Neuronal stem cell (in vitro differentiated cells): Measurements from ENCODE around the gene COL4A4.

Experiments
- DNase-seq: peaks from one replicate; pipeline ENCODE4 v3.0.0-alpha.2; 2013; ENCODE audit warnings: low spot score
- H2AFZ ChIP-seq: one replicate; pipeline ENCODE4 v1.6.1; 2013; ENCODE audit warnings: mild to moderate bottlenecking, low read length, inconsistent platforms
- H2AK5ac ChIP-seq: 2 replicates; pipeline ENCODE4 v1.6.1; 2013; ENCODE audit warnings: low read depth, mild to moderate bottlenecking, inconsistent platforms, low read length, moderate library complexity, mixed read lengths
- H2BK120ac ChIP-seq: 2 replicates; pipeline ENCODE4 v1.6.1; 2013; ENCODE audit warnings: low read depth, mild to moderate bottlenecking, inconsistent platforms, low read length, moderate library complexity, mixed read lengths
- H2BK12ac ChIP-seq: one replicate; pipeline ENCODE4 v1.6.1; 2013; ENCODE audit warnings: low read length, inconsistent platforms
- H2BK15ac ChIP-seq: 2 replicates; pipeline ENCODE4 v1.6.1; 2013; ENCODE audit warnings: mild to moderate bottlenecking, low read length, inconsistent platforms, mixed read lengths
- H2BK5ac ChIP-seq: one replicate; pipeline ENCODE4 v1.6.1; 2013; ENCODE audit warnings: inconsistent platforms, mild to moderate bottlenecking, low read length, moderate library complexity
- H3K14ac ChIP-seq: one replicate; pipeline ENCODE4 v1.6.1; 2013; ENCODE audit warnings: low read length, inconsistent platforms
- H3K18ac ChIP-seq: 2 replicates; pipeline ENCODE4 v1.6.1; 2013; ENCODE audit warnings: low read length, inconsistent platforms
- H3K23ac ChIP-seq: 2 replicates; pipeline ENCODE4 v1.6.1; 2013; ENCODE audit warnings: low read depth, mild to moderate bottlenecking, mixed read lengths, low read length, inconsistent platforms; ENCODE audit not compliant: poor library complexity
- H3K27ac ChIP-seq: replicated peaks from 3 replicates; pipeline ENCODE4 v1.5.1; 2013; ENCODE audit warnings: low read length, inconsistent platforms
- H3K27me3 ChIP-seq, 3 experiments: 2 replicates each; pipeline ENCODE4 v1.6.1; 2013; ENCODE audit warnings: low read length in 3 of 3, mild to moderate bottlenecking in 2 of 3, inconsistent platforms in 1 of 3, low read depth in 1 of 3, mixed read lengths in 1 of 3, moderate library complexity in 1 of 3; ENCODE audit not compliant: control insufficient read depth in 3 of 3, insufficient read depth in 3 of 3
- H3K36me3 ChIP-seq, 2 donors: replicated peaks in 1 of 2; 2 replicates each; pipeline ENCODE4 v1.6.1; 2013; ENCODE audit warnings: low read length in 2 of 2; ENCODE audit not compliant: control insufficient read depth in 2 of 2, insufficient read depth in 2 of 2
- H3K4ac ChIP-seq: 2 replicates; pipeline ENCODE4 v1.6.1; 2013; ENCODE audit warnings: inconsistent platforms, mild to moderate bottlenecking, low read length, moderate library complexity
- H3K4me1 ChIP-seq, 2 donors: 1 replicate in 1 of 2; 2 replicates in 1 of 2; pipeline ENCODE4 v1.6.1; 2013; ENCODE audit warnings: low read length in 2 of 2, low read depth in 1 of 2; ENCODE audit not compliant: control insufficient read depth in 2 of 2, insufficient read depth in 1 of 2
- H3K4me2 ChIP-seq: one replicate; pipeline ENCODE4 v1.6.1; 2013; ENCODE audit warnings: mild to moderate bottlenecking, low read length, inconsistent platforms; ENCODE audit not compliant: insufficient read depth, poor library complexity, severe bottlenecking
- H3K4me3 ChIP-seq, 2 donors: 2 replicates each; pipeline ENCODE4 v1.5.1; 2013; ENCODE audit warnings: low read length in 2 of 2, mild to moderate bottlenecking in 2 of 2, inconsistent platforms in 1 of 2, moderate library complexity in 1 of 2
- H3K79me1 ChIP-seq: one replicate; pipeline ENCODE4 v1.6.1; 2013; ENCODE audit warnings: low read depth, mild to moderate bottlenecking, inconsistent platforms, low read length, moderate library complexity
- H3K9ac ChIP-seq: one replicate; pipeline ENCODE4 v1.6.1; 2013; ENCODE audit warnings: mild to moderate bottlenecking, low read depth, low read length, inconsistent platforms; ENCODE audit not compliant: poor library complexity
- H3K9me3 ChIP-seq, 2 donors: replicated peaks in 1 of 2; 2 replicates each; pipeline versions ENCODE3 to v1.6.1; 2013; ENCODE audit warnings: low read length in 2 of 2, mild to moderate bottlenecking in 2 of 2, inconsistent platforms in 1 of 2, low read depth in 1 of 2, mixed read lengths in 1 of 2, moderate library complexity in 1 of 2; ENCODE audit not compliant: control insufficient read depth in 2 of 2, insufficient read depth in 1 of 2
- H4K8ac ChIP-seq: one replicate; pipeline ENCODE4 v1.6.1; 2013; ENCODE audit warnings: low read depth, mild to moderate bottlenecking, inconsistent platforms, low read length, moderate library complexity
- H4K91ac ChIP-seq: one replicate; pipeline ENCODE4 v1.6.1; 2013; ENCODE audit warnings: low read length, low read depth, mild to moderate bottlenecking, inconsistent platforms; ENCODE audit not compliant: poor library complexity
- WGBS, 2 donors: extraction: QIAGEN DNeasy Blood & Tissue Kit; methylation state at CpG; one replicate each; pipeline ENCODE4 v1.1.7; 2013; ENCODE audit warnings: missing lambda C conversion rate in 2 of 2, mixed read lengths in 1 of 2; ENCODE audit not compliant: insufficient read length in 2 of 2, insufficient replicate concordance in 1 of 2; ENCODE audit errors: extremely low coverage in 2 of 2; 5-methylcytosine and 5-hydroxymethylcytosine counted together

The COL4A4 gene

DNA sequence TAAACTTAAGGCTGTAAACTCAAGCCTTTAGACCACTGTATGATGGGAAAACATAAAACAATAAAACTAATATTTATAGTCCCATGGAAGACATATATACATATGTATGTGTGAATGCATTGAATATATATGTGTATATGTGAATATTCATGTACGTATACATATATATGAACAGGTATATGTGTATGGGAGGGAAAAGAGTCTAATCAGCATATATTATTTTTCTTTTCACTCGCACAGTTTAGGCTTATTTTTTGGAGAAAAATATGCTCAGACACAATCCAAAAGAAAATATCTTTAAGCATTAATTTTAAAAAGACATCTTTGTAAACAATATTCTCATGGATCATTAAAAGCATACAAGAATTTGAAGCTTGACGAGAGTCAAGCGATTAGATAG lies 22.7 kb downstream of the COL4A4 start:
- Histone ChIP-seq H2BK120ac (no peak overlapping the region), H3K4me3 (no peak overlapping the region)

DNA sequence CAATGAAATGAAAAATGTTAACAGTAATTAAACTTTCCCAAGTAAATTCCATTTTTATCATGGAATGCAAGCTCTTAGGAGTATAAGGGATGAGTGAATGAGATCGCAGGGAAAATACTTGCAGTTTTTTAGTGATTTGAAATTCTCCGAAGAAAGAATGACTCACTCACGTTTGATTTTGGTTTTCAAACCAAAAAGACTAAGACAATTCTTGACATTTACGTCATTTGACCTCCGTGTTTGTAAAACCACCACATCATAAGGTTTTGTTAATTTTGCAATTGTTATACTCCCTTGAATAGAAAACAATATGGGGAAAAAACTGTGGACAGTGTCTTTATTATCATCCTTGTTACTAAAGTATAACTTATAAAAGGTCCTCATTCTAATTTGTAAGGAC lies 29.4 kb downstream of the COL4A4 start:
- Histone ChIP-seq H2BK12ac (no peak overlapping the region), H3K23ac (no peak overlapping the region), H3K79me1 (peaks cover 1% of the 10 kb centered on the region), H3K27me3 (peaks cover 0 to 34% (median 0%) of the 10 kb centered on the region in 3 experiments), H3K4me3 (no peak overlapping the region), H4K91ac (no peak overlapping the region), H3K4me1 (no peaks in the 10 kb centered on the region), H3K18ac (no peak overlapping the region), H3K36me3 (no peaks in the 10 kb centered on the region), H2BK5ac (no peak overlapping the region), H3K9me3 (no peaks in the 10 kb centered on the region), H2AFZ (no peak overlapping the region), H4K8ac (no peak overlapping the region), H3K9ac (no peak overlapping the region), H2AK5ac (no peak overlapping the region), H3K14ac (no peak overlapping the region), H2BK120ac (no peak overlapping the region), H2BK15ac (no peak overlapping the region), H3K4ac (no peak overlapping the region), H3K27ac (no peak overlapping the region), H3K4me2 (no peak overlapping the region)
- no peak for DNase-seq
- WGBS, 2 donors, result no CpG with 5 or more reads among the region's 5 CpGs

More for the DNA sequence above, 22.7 kb downstream of the COL4A4 start:
- Histone ChIP-seq H2BK12ac (no peak overlapping the region), H3K4me2 (no peak overlapping the region), H4K91ac (no peak overlapping the region), H2AFZ (no peak overlapping the region), H3K36me3 (no peaks in the 10 kb centered on the region), H3K4ac (no peak overlapping the region), H3K4me1 (no peaks in the 10 kb centered on the region), H3K9ac (no peak overlapping the region), H3K14ac (no peak overlapping the region), H3K79me1 (no peaks in the 10 kb centered on the region), H2BK5ac (no peak overlapping the region), H3K18ac (no peak overlapping the region), H3K9me3 (no peaks in the 10 kb centered on the region), H2AK5ac (no peak overlapping the region), H4K8ac (no peak overlapping the region), H3K27me3 (peaks cover 0 to 13% (median 0%) of the 10 kb centered on the region in 3 experiments), H3K27ac (no peak overlapping the region), H2BK15ac (no peak overlapping the region), H3K23ac (no peak overlapping the region)
- WGBS, 2 donors, result 100% methylated on average over 2 of the region's 4 CpGs; no CpG with 5 or more reads in 1 of the 2 donors
- DNase-seq, result no peak

- H4K91ac ChIP-seq, result no peak overlapping the region
- no peak for DNase-seq
Observed at GRCh38 chr2:227132986-227133385, 31.0 kb downstream of the COL4A4 start.

GRCh38 chr2:227130636-227131035 lies 33.4 kb downstream of the COL4A4 start:
- H3K27me3 ChIP-seq, result peaks cover 0 to 47% (median 0%) of the 10 kb centered on the region in 3 experiments
- H2BK120ac ChIP-seq, result no peak overlapping the region
- H3K4ac ChIP-seq, result no peak overlapping the region
- no peak overlapping the region for H3K23ac ChIP-seq
- no peak overlapping the region for H4K8ac ChIP-seq
- no peak overlapping the region for H4K91ac ChIP-seq
- no peak overlapping the region for H3K9ac ChIP-seq
- no peaks in the 10 kb centered on the region for H3K36me3 ChIP-seq
- H2BK12ac ChIP-seq, result peak overlapping the region; percentile 31
- no peak overlapping the region for H3K4me2 ChIP-seq
- peak overlapping the region; percentile 62 for H3K18ac ChIP-seq
- no peak overlapping the region for H2AFZ ChIP-seq
- no peak overlapping the region for H3K4me3 ChIP-seq
- H3K27ac ChIP-seq, result no peak overlapping the region
- no peaks in the 10 kb centered on the region for H3K4me1 ChIP-seq
- peak overlapping the region; percentile 72 for H2BK15ac ChIP-seq
- peaks cover 1% of the 10 kb centered on the region for H3K79me1 ChIP-seq
- no peak for DNase-seq
- no peak overlapping the region for H2BK5ac ChIP-seq
- no peaks in the 10 kb centered on the region for H3K9me3 ChIP-seq
- H3K14ac ChIP-seq, result no peak overlapping the region
- H2AK5ac ChIP-seq, result peak overlapping the region; percentile 50
- 100% methylated on average over 1 of the region's 8 CpGs; no CpG with 5 or more reads in 1 of the 2 donors for WGBS, 2 donors

More at GRCh38 chr2:227132986-227133385, 31.0 kb downstream of the COL4A4 start:
- no peak overlapping the region for H3K9ac ChIP-seq
- peaks cover 1% of the 10 kb centered on the region for H3K79me1 ChIP-seq
- no peak overlapping the region for H2AFZ ChIP-seq
- H4K8ac ChIP-seq, result no peak overlapping the region
- H2BK120ac ChIP-seq, result no peak overlapping the region
- H3K27me3 ChIP-seq, result peaks cover 0 to 41% (median 0%) of the 10 kb centered on the region in 3 experiments
- H2BK15ac ChIP-seq, result no peak overlapping the region
- no peak overlapping the region for H3K4me2 ChIP-seq
- no peak overlapping the region for H3K27ac ChIP-seq
- H3K23ac ChIP-seq, result no peak overlapping the region
- H2AK5ac ChIP-seq, result no peak overlapping the region
- no peak overlapping the region for H2BK12ac ChIP-seq
- no peak overlapping the region for H3K4me3 ChIP-seq
- no peak overlapping the region for H3K18ac ChIP-seq
- H3K14ac ChIP-seq, result no peak overlapping the region
- no peak overlapping the region for H3K4ac ChIP-seq
- H3K36me3 ChIP-seq, result no peaks in the 10 kb centered on the region
- no peaks in the 10 kb centered on the region for H3K9me3 ChIP-seq
- H3K4me1 ChIP-seq, result no peaks in the 10 kb centered on the region
- H2BK5ac ChIP-seq, result no peak overlapping the region
- WGBS, 2 donors, result no CpG with 5 or more reads among the region's 4 CpGs
